ENCODE measurements around the gene GHR. TPM values are rescaled to one million over a fixed set of nuclear protein-coding genes. Genes with fewer than 3 reads are reported as not detected.

GHR gene
- total RNA-seq, 4 donors from 2014 or later = 10.9 to 14.9 (median 14.2) TPM

DNA sequence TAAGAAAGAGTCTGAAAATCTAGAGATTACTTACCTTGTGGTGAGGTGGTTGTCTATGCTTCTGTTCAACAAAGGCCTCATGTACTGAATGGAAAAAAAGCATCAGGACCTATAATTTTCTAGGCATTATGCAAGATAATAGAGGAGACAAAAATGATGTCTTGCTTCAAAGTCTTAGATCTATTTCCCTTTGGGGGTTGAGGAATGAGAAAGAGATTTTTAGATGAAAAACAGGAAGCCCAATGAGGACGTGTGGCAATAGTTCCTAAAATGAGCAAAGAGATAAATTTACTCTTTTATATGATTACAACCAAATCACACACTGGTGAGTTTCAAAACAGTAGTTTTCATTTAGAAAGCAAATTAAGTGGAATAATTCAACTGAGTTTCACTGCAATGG is 99.5 kb downstream of the GHR start:
- Histone ChIP-seq H3K27me3 (no peaks in the 10 kb centered on the region), H3K4me3 (replicated peaks in 1 of 3) (no peak overlapping the region), H3K36me3 (no peaks in the 10 kb centered on the region), H3K9me3 (no peaks in the 10 kb centered on the region), H3K27ac (no peak overlapping the region), H3K4me1 (peaks cover 0 to 5% of the 10 kb centered on the region in 2 donors)
- DNase-seq = no peak
- TF ChIP-seq POLR2A (IDR thresholded peaks at IDR 0.05) = no peak
- TF ChIP-seq, protein P1, sequence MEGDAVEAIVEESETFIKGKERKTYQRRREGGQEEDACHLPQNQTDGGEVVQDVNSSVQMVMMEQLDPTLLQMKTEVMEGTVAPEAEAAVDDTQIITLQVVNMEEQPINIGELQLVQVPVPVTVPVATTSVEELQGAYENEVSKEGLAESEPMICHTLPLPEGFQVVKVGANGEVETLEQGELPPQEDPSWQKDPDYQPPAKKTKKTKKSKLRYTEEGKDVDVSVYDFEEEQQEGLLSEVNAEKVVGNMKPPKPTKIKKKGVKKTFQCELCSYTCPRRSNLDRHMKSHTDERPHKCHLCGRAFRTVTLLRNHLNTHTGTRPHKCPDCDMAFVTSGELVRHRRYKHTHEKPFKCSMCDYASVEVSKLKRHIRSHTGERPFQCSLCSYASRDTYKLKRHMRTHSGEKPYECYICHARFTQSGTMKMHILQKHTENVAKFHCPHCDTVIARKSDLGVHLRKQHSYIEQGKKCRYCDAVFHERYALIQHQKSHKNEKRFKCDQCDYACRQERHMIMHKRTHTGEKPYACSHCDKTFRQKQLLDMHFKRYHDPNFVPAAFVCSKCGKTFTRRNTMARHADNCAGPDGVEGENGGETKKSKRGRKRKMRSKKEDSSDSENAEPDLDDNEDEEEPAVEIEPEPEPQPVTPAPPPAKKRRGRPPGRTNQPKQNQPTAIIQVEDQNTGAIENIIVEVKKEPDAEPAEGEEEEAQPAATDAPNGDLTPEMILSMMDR (IDR thresholded peaks at IDR 0.05) = no peak
- WGBS, 2 donors = 67 to 73% methylated on average over 1 of the region's 1 CpG
- intact Hi-C loops (cut with DNase I) = no loop called here

DNA sequence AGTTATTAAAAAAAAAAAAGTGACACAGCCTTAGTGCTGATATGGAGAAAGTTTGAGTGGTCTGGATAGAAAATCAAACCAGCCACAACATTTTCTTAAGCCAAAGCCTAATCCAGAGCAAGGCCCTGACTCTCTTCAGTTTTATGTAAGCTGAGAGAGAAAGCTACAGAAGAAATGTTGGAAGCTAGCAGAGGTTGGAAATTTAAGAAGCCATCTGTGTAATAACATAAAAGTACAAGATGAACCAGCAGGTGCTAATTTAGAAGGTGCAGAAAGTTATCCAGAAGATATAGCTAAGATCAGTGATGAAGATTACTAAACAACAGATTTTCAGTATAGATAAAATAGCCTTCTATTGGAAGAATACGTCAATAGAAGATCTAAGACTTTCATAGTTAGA is 102.9 kb downstream of the GHR start:
- no peak overlapping the region for H3K27ac ChIP-seq
- H3K36me3 ChIP-seq = no peaks in the 10 kb centered on the region
- intact Hi-C loops (cut with DNase I) = no loop called here
- TF ChIP-seq POLR2A (IDR thresholded peaks at IDR 0.05) = no peak
- TF ChIP-seq, protein P1 (IDR thresholded peaks at IDR 0.05) = no peak
- H3K4me3 ChIP-seq (replicated peaks in 1 of 3) = no peak overlapping the region
- no peak for DNase-seq
- H3K9me3 ChIP-seq = no peaks in the 10 kb centered on the region
- H3K4me1 ChIP-seq = no peaks in the 10 kb centered on the region
- H3K27me3 ChIP-seq = no peaks in the 10 kb centered on the region
- WGBS, 2 donors = 89 to 98% methylated on average over 1 of the region's 1 CpG

DNA sequence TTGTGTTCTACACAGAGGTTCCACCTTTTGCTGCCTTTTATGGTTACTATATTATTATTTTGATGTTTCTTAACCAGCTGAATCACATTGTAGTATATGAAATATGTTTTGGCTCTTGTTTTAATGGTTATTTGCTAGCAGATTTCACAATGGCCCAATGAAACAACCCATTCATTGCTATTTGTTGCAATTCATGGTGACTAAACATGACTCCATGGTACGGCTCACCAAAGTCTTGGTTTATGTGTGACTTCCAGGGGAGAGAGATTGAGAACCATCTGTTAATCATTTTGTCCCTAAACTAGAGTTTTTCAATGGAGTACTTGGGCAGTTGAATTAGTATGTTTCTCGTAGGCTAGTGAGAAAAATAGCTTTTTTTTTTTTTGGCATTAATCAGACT is 108.4 kb downstream of the GHR start:
- intact Hi-C loops (cut with DNase I) = no loop called here
- Histone ChIP-seq H3K4me1 (no peaks in the 10 kb centered on the region), H3K36me3 (no peaks in the 10 kb centered on the region), H3K9me3 (no peaks in the 10 kb centered on the region), H3K27ac (no peak overlapping the region), H3K4me3 (replicated peaks in 1 of 3) (no peak overlapping the region), H3K27me3 (no peaks in the 10 kb centered on the region)
- no peak for DNase-seq
- WGBS, 2 donors = 75 to 78% methylated on average over 2 of the region's 2 CpGs
- no peak for TF ChIP-seq POLR2A (IDR thresholded peaks at IDR 0.05)
- TF ChIP-seq, protein P1 (IDR thresholded peaks at IDR 0.05) = no peak

DNA sequence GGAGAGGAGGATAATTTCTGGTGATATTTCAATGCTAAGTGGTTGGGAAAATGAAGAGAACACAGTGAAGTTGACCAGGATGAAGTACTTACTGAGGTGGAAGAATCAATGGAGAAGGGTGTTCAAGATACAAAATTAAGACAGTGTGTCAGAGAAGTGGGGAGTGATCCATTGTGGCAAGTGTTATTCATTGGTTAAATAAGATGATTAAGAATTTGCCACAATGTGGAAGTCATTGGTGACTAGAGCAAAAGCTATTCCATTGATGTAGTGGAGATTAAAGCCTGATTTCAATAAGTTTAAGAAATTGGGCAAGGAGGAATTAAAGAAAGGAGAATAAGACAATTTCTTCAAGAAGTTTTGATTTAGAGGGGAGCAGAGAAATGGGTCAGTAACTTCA is 118.9 kb downstream of the GHR start:
- Histone ChIP-seq H3K27ac (no peak overlapping the region), H3K4me3 (replicated peaks in 1 of 3) (no peak overlapping the region), H3K36me3 (no peaks in the 10 kb centered on the region), H3K9me3 (no peaks in the 10 kb centered on the region), H3K27me3 (no peaks in the 10 kb centered on the region), H3K4me1 (no peaks in the 10 kb centered on the region)
- no peak for DNase-seq
- intact Hi-C loops (cut with DNase I) = no loop called here
- TF ChIP-seq, protein P1 (IDR thresholded peaks at IDR 0.05) = no peak
- TF ChIP-seq POLR2A (IDR thresholded peaks at IDR 0.05) = no peak

DNA sequence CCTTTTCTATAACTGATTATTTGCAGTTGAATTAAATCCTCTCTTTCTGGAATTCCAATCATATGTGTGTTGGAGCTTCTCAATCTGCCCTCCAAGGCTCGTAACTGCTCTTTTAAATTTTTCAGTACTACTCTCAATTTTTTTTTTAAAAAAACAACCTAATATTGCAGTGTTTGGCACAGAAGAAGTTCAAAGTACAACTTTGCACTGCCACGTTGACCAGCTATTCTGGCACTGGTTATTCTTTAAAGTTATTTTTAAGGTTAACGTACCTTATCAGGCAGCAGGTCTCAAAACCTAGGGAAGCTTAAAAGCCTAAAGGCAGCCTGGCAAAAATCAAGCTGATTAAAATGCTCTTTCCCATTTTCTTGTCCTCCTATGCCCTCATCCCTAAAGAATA is 120.5 kb downstream of the GHR start:
- no peak for DNase-seq
- H3K27me3 ChIP-seq = no peaks in the 10 kb centered on the region
- no peak for TF ChIP-seq POLR2A (IDR thresholded peaks at IDR 0.05)
- TF ChIP-seq, protein P1 (IDR thresholded peaks at IDR 0.05) = no peak
- H3K4me3 ChIP-seq (replicated peaks in 1 of 3) = no peak overlapping the region
- no peaks in the 10 kb centered on the region for H3K36me3 ChIP-seq
- H3K4me1 ChIP-seq = no peaks in the 10 kb centered on the region
- intact Hi-C loops (cut with DNase I) = no loop called here
- WGBS, 2 donors = 63 to 64% methylated on average over 3 of the region's 3 CpGs
- no peaks in the 10 kb centered on the region for H3K9me3 ChIP-seq
- H3K27ac ChIP-seq = no peak overlapping the region
